Measurements from ENCODE around the gene LEP. TPM values are rescaled to one million over a fixed set of nuclear protein-coding genes. Genes with fewer than 3 reads are reported as not detected.

LEP gene
- total and polyA plus RNA-seq, 9 of the 15 experiments (the other 6 are each of a cell fraction or from before 2014, with no cell fraction given), result not detected

DNA sequence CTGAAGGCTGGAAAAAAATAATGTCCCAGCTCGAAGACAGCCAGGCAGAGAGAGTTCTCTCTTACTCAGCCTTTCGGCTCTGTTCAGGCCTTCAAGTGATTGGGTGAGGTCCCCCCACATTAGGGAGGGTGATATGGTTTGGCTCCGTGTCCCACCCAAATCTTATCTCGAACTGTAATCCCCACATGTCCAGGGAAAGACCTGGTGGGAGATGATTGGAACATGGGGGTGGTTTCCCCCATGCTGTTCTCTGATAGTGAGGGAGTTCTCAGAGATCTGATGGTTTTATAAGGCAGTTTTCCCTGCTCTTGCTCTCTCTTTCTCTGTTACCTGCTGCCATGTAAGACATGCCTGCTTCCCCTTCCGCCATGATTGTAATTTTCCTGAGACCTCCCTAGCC is 36.6 kb upstream of the LEP start (continued):
- TF ChIP-seq, protein P1, sequence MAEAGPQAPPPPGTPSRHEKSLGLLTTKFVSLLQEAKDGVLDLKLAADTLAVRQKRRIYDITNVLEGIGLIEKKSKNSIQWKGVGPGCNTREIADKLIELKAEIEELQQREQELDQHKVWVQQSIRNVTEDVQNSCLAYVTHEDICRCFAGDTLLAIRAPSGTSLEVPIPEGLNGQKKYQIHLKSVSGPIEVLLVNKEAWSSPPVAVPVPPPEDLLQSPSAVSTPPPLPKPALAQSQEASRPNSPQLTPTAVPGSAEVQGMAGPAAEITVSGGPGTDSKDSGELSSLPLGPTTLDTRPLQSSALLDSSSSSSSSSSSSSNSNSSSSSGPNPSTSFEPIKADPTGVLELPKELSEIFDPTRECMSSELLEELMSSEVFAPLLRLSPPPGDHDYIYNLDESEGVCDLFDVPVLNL (CRISPR knock-in tag; IDR thresholded peaks at IDR 0.05; ENCODE audit: low read depth), result no peak
- TF ChIP-seq KAT8 (IDR thresholded peaks at IDR 0.05; ENCODE audit: low read depth) (no peak), CBFA2T2 (conservative IDR thresholded peaks at IDR 0.05) (peak; percentile 91), NONO (IDR thresholded peaks at IDR 0.05; ENCODE audit: low read depth in 2 of 2, low read length in 1 of 2) (no peak), PYGO2 (tag; IDR thresholded peaks at IDR 0.05) (no peak), PHB (CRISPR knock-in tag; IDR thresholded peaks at IDR 0.05) (no peak), ZEB2 (IDR thresholded peaks at IDR 0.05) (peak; percentile 24; the same call in 1 of the 2 replicates), ZMIZ1 (IDR thresholded peaks at IDR 0.05; ENCODE audit: low read depth in 2 of 2, low read length in 2 of 2) (peak in 1 of 2 experiments; percentile 83; a peak in 2 of 4 replicates), CEBPB (tag; IDR thresholded peaks at IDR 0.05) (no peak), KLF16 (IDR thresholded peaks at IDR 0.05) (peak; percentile 86), RERE (CRISPR knock-in tag; IDR thresholded peaks at IDR 0.05; ENCODE audit: borderline replicate concordance) (no peak), FOS (IDR thresholded peaks at IDR 0.05; ENCODE audit: extremely low read depth, insufficient read length) (no peak), GTF2E2 (tag; IDR thresholded peaks at IDR 0.05) (no peak), PML (IDR thresholded peaks at IDR 0.05; ENCODE audit: low read length) (peak; percentile 87), UBTF (IDR thresholded peaks at IDR 0.05; ENCODE audit: borderline replicate concordance in 1 of 2, low read depth in 2 of 2, low read length in 2 of 2) (no peak)
- TF ChIP-seq, protein P2, sequence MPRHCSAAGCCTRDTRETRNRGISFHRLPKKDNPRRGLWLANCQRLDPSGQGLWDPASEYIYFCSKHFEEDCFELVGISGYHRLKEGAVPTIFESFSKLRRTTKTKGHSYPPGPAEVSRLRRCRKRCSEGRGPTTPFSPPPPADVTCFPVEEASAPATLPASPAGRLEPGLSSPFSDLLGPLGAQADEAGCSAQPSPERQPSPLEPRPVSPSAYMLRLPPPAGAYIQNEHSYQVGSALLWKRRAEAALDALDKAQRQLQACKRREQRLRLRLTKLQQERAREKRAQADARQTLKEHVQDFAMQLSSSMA (CRISPR knock-in tag; IDR thresholded peaks at IDR 0.05), result no peak
